Kidney capillary endothelial cell (primary cell): ENCODE results near the gene HDAC9.
"Not testable (repeated sequence)": the region's sequence is repeated elsewhere in the genome, so short reads cannot be mapped to it uniquely, and the experiment has no call there.

Experiments
- DNase-seq: peaks from one replicate; pipeline ENCODE4 v3.0.0-alpha.2; 2018; ENCODE audit warnings: low spot score

Gene HDAC9

DNA sequence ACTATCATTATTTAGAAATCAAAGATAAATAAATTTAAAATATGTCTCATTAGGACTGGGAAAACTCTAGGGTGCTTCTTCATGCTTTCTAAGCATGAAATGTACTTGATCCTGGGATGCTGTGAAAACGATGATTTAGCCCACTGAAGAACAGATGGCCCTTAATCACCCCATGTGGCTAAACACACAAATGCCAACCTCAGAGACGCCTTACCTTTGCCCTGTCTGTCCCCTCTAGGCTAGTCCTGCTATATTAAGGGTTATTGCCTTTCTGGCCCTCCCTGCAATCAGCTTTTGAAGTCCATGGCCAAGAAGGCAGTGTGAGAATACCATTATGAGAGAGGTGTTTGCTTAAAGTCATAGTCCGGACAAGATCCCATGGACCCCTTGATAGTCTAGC, 404.7 kb downstream of the HDAC9 start:
- DNase-seq: no peak

- DNase-seq: no peak
Measured at GRCh38 chr7:18900803-18901202, 405.3 kb downstream of the HDAC9 start.

- DNase-seq: no peak
Measured at GRCh38 chr7:18901351-18901750, 405.8 kb downstream of the HDAC9 start.

- no peak for DNase-seq
Measured at GRCh38 chr7:18901982-18902421, 406.5 kb downstream of the HDAC9 start.

DNA sequence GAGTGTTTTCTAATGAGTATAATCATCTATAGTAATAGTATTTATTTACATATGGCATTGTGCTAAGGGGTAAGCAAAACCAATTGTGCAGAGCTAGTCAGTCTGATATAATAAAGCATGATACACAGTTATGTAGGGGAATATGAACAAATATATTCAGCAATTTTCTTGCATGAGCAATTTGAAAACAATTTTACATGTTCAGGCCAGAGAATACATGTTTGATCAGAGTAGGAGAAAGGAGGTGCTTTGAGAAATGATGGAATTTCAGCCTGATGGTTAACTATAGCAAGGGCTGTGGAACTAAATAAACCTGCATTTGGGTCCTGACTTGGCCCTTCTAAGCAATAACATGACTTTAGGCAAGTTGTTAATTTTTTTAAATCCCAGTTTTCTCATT, 407.3 kb downstream of the HDAC9 start:
- no peak for DNase-seq

DNA sequence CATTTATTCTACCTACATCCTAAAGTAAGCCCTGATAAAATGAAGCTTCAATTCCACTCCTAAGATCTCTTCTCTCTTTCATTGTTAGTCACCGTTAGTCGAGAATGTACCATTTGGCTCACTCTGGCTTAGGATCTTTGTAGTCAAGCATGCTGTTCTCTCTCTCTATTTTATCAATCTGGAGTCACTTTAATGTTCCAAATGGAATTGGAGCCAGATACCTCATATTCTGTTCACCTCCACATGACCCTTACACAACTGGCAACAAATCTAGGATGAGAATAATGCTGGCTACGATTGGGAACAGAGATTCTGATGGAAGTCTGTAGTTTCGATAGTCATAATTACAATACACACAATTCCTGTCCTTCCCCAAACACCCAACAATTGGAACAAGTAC, 408.1 kb downstream of the HDAC9 start:
- no peak for DNase-seq

GRCh38 chr7:18905316-18905943, 409.9 kb downstream of the HDAC9 start:
- no peak for DNase-seq

DNA sequence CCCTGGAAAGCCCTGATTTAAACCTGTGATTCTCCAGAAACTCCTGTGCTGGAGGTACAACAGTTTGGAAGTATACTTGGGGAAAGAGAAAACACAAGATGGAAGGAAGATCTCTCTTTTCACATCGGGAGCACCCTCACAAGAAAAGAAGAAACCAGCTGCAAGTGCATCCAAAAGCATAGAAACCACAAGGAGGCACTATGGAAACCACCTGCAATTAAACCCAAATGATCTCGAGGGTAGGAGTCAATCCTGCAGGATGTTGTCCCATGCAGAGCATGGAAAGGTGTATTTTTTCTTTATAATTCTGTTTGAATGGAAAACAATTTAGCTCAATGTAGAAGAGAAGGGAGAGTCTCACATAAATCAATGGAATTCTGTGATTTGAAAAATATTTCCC, 411.4 kb downstream of the HDAC9 start:
- DNase-seq: no peak

DNA sequence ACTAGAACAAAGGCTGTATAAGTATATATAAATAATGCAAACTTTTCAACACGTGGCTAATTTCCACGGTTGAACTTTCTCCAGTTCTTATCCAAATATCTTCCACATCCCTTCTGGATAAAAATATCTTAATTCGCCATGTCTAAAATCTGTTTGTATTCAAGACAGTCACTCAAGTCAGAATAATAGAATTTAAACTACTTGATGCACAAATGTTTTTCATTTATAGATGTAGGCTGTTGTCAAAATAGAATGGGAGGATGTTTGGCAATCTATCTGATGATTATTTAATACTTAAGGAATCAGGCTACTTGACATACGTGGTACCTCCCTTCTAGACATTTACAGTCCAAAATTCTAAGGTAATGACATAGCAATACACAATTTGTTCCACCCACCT, 417.6 kb downstream of the HDAC9 start:
- no peak for DNase-seq

GRCh38 chr7:18916826-18917225, 421.3 kb downstream of the HDAC9 start:
- no peak for DNase-seq

DNA sequence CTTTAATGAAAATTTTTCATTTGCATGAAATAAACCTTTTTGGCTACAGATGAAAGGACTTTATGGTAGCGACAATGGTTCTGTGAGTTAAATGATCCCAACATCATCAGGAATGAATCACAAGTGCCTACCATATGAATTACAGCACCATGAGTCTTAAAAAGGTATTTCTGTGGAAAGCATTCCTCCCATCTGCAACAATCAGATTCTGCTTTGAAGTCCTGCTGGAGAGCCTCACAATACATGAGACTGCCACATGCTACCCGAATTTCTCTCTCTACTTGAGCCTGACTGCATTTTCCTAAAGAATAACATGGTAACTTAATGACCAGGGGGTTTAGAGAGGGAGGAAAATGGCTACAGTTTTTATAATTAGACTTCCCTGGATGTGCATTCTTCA, 431.6 kb downstream of the HDAC9 start:
- DNase-seq: no peak

DNA sequence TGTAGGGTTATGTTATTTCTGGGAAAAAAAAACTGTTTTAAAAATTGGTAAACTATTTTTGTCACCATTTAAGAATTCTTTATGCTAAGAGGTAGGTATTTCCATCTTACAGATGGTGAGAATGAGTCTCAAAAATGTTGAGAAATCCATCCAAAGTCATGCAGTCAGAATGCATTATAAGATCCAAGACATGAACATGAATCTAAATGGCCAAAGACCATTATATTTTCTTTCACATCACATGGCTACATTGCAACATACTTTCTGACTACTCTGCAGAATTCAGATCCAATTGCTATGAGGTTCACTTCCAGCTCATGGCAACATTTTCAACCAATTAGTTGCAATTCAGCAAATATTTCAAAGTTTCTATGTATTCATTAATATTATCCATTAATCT, 440.7 kb downstream of the HDAC9 start:
- no peak for DNase-seq

GRCh38 chr7:18939771-18940592, 444.4 kb downstream of the HDAC9 start:
- DNase-seq: no peak

DNA sequence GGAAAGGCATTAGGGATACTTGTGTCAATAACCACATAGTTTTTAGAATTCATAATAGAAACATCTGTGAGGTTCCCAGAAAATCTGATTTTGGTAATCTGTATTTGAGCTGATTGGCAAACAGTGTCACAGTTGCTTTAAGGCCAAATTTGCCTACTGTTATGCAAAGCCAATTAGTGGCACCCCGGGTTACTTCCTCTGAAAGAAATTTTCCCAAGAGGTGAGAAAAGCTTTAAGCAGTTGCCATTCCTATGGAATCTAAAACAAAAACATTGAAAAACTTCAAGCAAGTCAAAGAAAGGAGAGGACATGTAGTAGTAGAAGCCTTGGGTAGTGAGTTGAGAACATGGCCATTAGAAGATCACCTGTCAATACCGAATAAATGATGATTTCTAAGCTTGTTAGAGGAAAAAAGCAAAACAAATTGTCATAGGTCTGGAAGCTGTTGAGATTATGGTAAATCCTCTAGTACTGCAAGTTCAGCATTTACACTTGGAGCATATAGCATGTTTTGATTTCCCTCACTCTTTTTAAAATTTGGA, 445.1 kb downstream of the HDAC9 start:
- no peak for DNase-seq

DNA sequence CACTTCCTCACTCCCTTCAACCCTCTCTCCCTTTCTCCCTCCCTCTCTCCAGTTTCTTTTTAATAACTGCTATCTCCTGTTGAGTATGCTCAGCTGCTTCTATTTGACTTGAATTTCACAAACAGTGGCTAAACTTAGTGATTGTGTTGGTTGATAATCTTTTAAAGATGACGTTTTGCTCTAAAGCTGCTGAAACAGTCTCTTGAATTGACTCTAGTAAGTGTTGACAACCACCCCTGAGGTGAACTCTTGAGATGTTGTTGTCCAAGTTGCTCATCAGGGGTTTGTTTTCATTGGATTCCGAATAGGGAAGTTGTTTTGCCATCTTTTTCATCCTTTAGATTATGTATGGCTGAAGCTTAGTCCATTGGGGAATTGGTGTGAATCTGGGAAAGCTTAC, 445.7 kb downstream of the HDAC9 start:
- DNase-seq: no peak

DNA sequence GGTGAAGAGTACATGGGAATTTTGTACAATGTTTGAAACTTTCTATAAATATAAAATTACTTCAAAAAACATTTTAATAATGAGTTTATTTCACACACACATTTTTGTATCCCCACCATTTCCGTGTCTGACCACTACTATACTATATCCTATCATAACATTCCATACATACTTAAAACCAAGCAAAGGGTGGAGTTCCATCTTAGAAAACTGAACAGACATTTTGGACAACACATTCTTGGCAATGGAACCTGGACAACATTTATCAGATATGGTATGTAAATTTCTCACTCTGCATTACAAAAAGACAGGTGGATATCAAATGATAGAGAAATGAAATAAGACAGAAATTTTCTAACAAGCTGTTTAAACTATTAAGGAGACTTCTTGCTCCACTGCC, 453.0 kb downstream of the HDAC9 start:
- DNase-seq: no peak

DNA sequence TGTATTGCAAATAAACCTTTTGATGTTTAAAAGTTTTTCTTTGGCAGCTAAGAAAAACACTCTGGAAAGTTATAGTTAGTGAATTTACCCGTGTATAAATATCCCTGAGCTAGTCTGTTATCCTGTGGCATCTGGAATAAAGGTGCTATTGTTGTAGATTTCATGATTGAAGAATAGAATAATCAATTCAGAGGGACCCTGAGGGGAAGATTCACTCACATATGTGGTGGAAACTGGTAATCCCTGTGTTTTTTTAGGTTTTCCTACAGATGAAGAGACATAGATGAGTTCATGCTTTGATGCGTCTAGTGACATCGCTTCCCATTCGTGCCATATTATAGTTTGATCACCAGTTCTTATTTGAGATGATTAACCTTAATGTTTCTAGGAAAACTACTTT, 457.3 kb downstream of the HDAC9 start:
- DNase-seq: no peak

DNA sequence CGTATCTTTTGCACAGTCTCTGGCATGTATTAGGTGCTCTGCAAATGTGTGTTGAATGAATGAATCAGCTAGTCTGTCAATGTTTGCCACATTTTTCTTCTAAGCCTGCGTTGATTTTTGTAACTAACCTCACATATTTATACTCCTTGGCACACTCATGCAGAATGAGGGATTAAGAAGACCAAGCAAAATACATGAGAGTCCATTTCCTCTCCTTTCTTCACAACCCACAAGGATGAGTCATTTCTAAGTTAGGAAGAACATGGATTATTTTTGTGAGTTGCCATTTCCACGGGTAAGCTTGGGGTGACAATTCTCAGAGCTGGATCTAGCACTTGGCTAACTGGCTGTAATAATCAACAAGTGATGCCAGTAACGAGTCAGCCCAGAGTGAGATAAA, 463.1 kb downstream of the HDAC9 start:
- DNase-seq: no peak

GRCh38 chr7:18960725-18961124, 465.2 kb downstream of the HDAC9 start:
- no peak for DNase-seq

- no peak for DNase-seq
Measured at GRCh38 chr7:18962031-18962430, 466.5 kb downstream of the HDAC9 start.

- no peak for DNase-seq
Measured at GRCh38 chr7:18965657-18966056, 470.1 kb downstream of the HDAC9 start.

DNA sequence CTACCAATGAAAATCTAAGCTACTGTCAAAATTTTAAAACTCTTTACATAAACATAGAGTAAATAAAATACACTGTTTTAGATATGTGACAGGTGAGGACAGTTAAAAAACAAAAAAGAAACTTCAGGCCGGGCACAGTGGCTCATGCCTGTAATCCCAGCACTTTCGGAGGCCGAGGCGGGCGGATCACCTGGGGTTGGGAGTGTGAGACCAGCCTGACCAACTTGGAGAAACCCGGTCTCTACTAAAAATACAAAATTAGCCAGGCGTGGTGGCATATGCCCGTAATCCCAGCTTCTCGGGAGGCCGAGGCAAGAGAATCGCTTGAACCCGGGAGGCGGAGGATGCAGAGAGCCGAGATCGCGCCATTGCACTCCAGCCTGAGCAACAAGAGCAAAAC, 472.2 kb downstream of the HDAC9 start:
- DNase-seq: not testable (repeated sequence)

DNA sequence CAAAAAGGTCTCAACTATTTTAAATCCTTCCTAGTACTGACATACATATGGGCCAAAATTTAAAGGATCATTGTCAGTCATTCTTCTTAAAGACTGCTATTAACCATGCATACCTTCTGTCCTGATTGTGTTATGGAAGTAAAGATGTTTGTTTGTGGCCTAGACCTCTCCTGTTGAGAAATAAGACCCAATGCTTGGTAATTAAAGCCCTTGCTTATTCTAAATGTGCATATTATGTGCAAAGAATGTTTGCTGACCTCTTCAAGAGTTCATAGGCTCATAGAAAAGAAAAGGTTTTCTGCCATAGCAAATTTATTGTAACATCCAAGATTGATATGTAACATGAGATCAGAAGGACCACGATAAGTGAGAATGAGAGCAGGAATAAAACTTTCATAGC, 476.3 kb downstream of the HDAC9 start:
- no peak for DNase-seq

DNA sequence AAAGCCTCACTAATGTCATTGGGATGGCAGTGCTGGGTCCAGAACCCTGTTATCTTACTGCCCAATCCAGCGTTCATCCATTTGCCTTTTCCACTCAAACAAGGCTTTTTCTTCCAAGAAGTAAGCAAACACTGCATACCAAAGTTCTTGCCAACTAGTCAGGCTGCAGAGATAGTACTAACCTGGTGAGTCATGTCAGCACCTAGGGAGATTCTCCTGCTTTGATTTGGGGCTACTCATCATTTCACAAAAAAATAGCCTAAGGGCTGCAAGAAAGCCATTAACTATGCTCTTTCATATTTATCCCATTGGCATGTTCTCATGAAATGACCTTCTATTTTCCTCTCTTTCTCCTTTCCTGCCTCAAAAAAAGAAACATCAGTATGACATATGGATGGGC, 479.3 kb downstream of the HDAC9 start:
- DNase-seq: no peak
